Mesenchymal stem cell (in vitro differentiated cells and primary cell): ENCODE results near the gene SRGAP1.

Experiments
- DNase-seq: peaks from one replicate; pipeline ENCODE4 v3.0.0-alpha.2; 2013
- H2AFZ ChIP-seq: one replicate; pipeline ENCODE4 v1.6.1; 2013; ENCODE audit warnings: low read depth, mild to moderate bottlenecking, control low read depth, inconsistent platforms, low read length, moderate library complexity
- H2AK5ac ChIP-seq: 2 replicates; pipeline ENCODE4 v1.6.1; 2013; ENCODE audit warnings: low read length, moderate library complexity, mild to moderate bottlenecking, inconsistent platforms; ENCODE audit not compliant: severe bottlenecking
- H2BK120ac ChIP-seq: one replicate; pipeline ENCODE4 v1.6.1; 2013; ENCODE audit warnings: low read depth, mild to moderate bottlenecking, inconsistent platforms, low read length, moderate library complexity
- H2BK12ac ChIP-seq, 2 experiments: one replicate each; pipeline ENCODE4 v1.6.1; 2013; ENCODE audit warnings: inconsistent platforms in 2 of 2, low read length in 2 of 2, mild to moderate bottlenecking in 2 of 2, moderate library complexity in 2 of 2, control low read depth in 1 of 2
- H2BK15ac ChIP-seq: one replicate; pipeline ENCODE4 v1.6.1; 2013; ENCODE audit warnings: mild to moderate bottlenecking, low read depth, inconsistent platforms; ENCODE audit not compliant: poor library complexity, severe bottlenecking
- H2BK5ac ChIP-seq: 2 replicates; pipeline ENCODE4 v1.6.1; 2013; ENCODE audit warnings: low read depth, mild to moderate bottlenecking, low read length, control low read depth, inconsistent platforms; ENCODE audit not compliant: poor library complexity, severe bottlenecking
- H3K14ac ChIP-seq, 2 experiments: one replicate each; pipeline ENCODE4 v1.6.1; 2013; ENCODE audit warnings: inconsistent platforms in 2 of 2, low read length in 2 of 2, control low read depth in 1 of 2, mild to moderate bottlenecking in 1 of 2, moderate library complexity in 1 of 2
- H3K18ac ChIP-seq, 2 experiments: one replicate each; pipeline ENCODE4 v1.6.1; 2013; ENCODE audit warnings: inconsistent platforms in 2 of 2, low read length in 2 of 2, control low read depth in 1 of 2, low read depth in 1 of 2, mild to moderate bottlenecking in 1 of 2
- H3K23ac ChIP-seq, 2 experiments: one replicate each; pipeline ENCODE4 v1.6.1; 2013; ENCODE audit warnings: inconsistent platforms in 2 of 2, low read length in 2 of 2, mild to moderate bottlenecking in 2 of 2, moderate library complexity in 2 of 2, control low read depth in 1 of 2
- H3K27ac ChIP-seq: 2 replicates; pipeline ENCODE4 v1.5.1; 2013; ENCODE audit warnings: mild to moderate bottlenecking, moderate library complexity, low read length, control low read depth, inconsistent platforms; ENCODE audit not compliant: poor library complexity, severe bottlenecking
- H3K27me3 ChIP-seq, 2 experiments: 2 replicates each; pipeline versions ENCODE4 v1.6.1 to v1.7.0; 2013; ENCODE audit warnings: low read length in 2 of 2, mild to moderate bottlenecking in 2 of 2, moderate library complexity in 2 of 2, control low read depth in 1 of 2, inconsistent platforms in 1 of 2; ENCODE audit not compliant: control insufficient read depth in 1 of 2, insufficient read depth in 1 of 2
- H3K36me3 ChIP-seq, 2 experiments: 2 replicates each; pipeline versions ENCODE4 v1.6.1 to v1.7.0; 2013; ENCODE audit warnings: low read length in 2 of 2, control low read depth in 1 of 2, inconsistent platforms in 1 of 2, low read depth in 1 of 2, mild to moderate bottlenecking in 1 of 2; ENCODE audit not compliant: insufficient read depth in 2 of 2, control insufficient read depth in 1 of 2
- H3K4ac ChIP-seq, 2 experiments: one replicate each; pipeline ENCODE4 v1.6.1; 2013; ENCODE audit warnings: inconsistent platforms in 2 of 2, low read length in 2 of 2, mild to moderate bottlenecking in 2 of 2, moderate library complexity in 2 of 2, control low read depth in 1 of 2, low read depth in 1 of 2
- H3K4me1 ChIP-seq: 2 replicates; pipeline ENCODE4 v1.6.1; 2013; ENCODE audit warnings: low read depth, low read length, control low read depth; ENCODE audit not compliant: control insufficient read depth, insufficient read depth
- H3K4me2 ChIP-seq: 2 replicates; pipeline ENCODE4 v1.6.1; 2013; ENCODE audit warnings: low read length, mild to moderate bottlenecking, inconsistent platforms; ENCODE audit not compliant: poor library complexity, severe bottlenecking
- H3K4me3 ChIP-seq, 2 experiments: 2 replicates each; pipeline versions ENCODE4 v1.5.1 to v1.7.0; 2013; ENCODE audit warnings: low read length in 2 of 2, mild to moderate bottlenecking in 2 of 2, control low read depth in 1 of 2, low read depth in 1 of 2; ENCODE audit not compliant: insufficient read depth in 1 of 2
- H3K79me1 ChIP-seq: replicated peaks from 2 replicates; pipeline ENCODE4 v1.6.1; 2013; ENCODE audit warnings: mild to moderate bottlenecking, control low read depth, low read length, inconsistent platforms; ENCODE audit not compliant: poor library complexity, severe bottlenecking
- H3K9ac ChIP-seq: 2 replicates; pipeline ENCODE4 v1.7.0; 2013; ENCODE audit warnings: mild to moderate bottlenecking, low read length, moderate library complexity
- H3K9me3 ChIP-seq: 2 replicates; pipeline ENCODE4 v1.7.0; 2013; ENCODE audit warnings: mild to moderate bottlenecking, low read length; ENCODE audit not compliant: control insufficient read depth
- H4K8ac ChIP-seq: one replicate; pipeline ENCODE4 v1.6.1; 2013; ENCODE audit warnings: inconsistent platforms, mild to moderate bottlenecking, low read length, moderate library complexity
- H4K91ac ChIP-seq: one replicate; pipeline ENCODE4 v1.6.1; 2013; ENCODE audit warnings: mild to moderate bottlenecking, low read length, inconsistent platforms
- WGBS: methylation state at CpG from one replicate; pipeline ENCODE4 v1.1.7; 2013; ENCODE audit warnings: mixed read lengths; 5-methylcytosine and 5-hydroxymethylcytosine counted together

The SRGAP1 gene

GRCh38 chr12:63928305-63928704 lies 83.8 kb downstream of the SRGAP1 start:
- Histone ChIP-seq H2BK12ac (no peak overlapping the region), H2BK5ac (no peak overlapping the region), H2AFZ (no peak overlapping the region), H3K23ac (no peak overlapping the region), H3K9me3 (no peaks in the 10 kb centered on the region), H3K4me3 (no peak overlapping the region), H3K4me2 (no peak overlapping the region), H2AK5ac (no peak overlapping the region), H3K9ac (no peak overlapping the region), H3K36me3 (peaks cover 0 to 17% of the 10 kb centered on the region in 2 experiments), H3K4me1 (no peaks in the 10 kb centered on the region), H2BK120ac (no peak overlapping the region), H4K8ac (no peak overlapping the region), H3K27ac (no peak overlapping the region), H2BK15ac (no peak overlapping the region), H3K79me1 (peaks cover 18% of the 10 kb centered on the region), H3K18ac (no peak overlapping the region), H3K27me3 (no peaks in the 10 kb centered on the region), H3K4ac (no peak overlapping the region), H3K14ac (no peak overlapping the region), H4K91ac (no peak overlapping the region)
- 94% methylated on average over 1 of the region's 2 CpGs for WGBS
- no peak for DNase-seq

GRCh38 chr12:63929426-63929825 lies 84.9 kb downstream of the SRGAP1 start:
- no peak overlapping the region for H4K91ac ChIP-seq
- H2BK15ac ChIP-seq, result no peak overlapping the region
- no peak for DNase-seq
- H3K4ac ChIP-seq, result no peak overlapping the region
- H3K9me3 ChIP-seq, result no peaks in the 10 kb centered on the region
- no peaks in the 10 kb centered on the region for H3K27me3 ChIP-seq
- H3K79me1 ChIP-seq, result peaks cover 23% of the 10 kb centered on the region
- no peak overlapping the region for H3K4me2 ChIP-seq
- no peak overlapping the region for H2AFZ ChIP-seq
- no peak overlapping the region for H4K8ac ChIP-seq
- H2BK120ac ChIP-seq, result no peak overlapping the region
- no peak overlapping the region for H2BK12ac ChIP-seq
- no peak overlapping the region for H3K27ac ChIP-seq
- WGBS, result 100% methylated on average over 1 of the region's 3 CpGs
- H3K36me3 ChIP-seq, result peaks cover 0 to 17% of the 10 kb centered on the region in 2 experiments
- no peak overlapping the region for H3K4me3 ChIP-seq
- peak overlapping the region; percentile 35 for H3K9ac ChIP-seq
- no peaks in the 10 kb centered on the region for H3K4me1 ChIP-seq
- H3K14ac ChIP-seq, result no peak overlapping the region
- H2AK5ac ChIP-seq, result no peak overlapping the region
- no peak overlapping the region for H3K18ac ChIP-seq
- no peak overlapping the region for H2BK5ac ChIP-seq
- H3K23ac ChIP-seq, result no peak overlapping the region

- Histone ChIP-seq H2BK5ac (no peak overlapping the region), H3K4me1 (no peaks in the 10 kb centered on the region), H4K91ac (no peak overlapping the region), H3K4me3 (peak overlapping the region in 1 of 2 experiments; percentile 51), H3K4me2 (no peak overlapping the region), H3K27me3 (no peaks in the 10 kb centered on the region), H2BK15ac (no peak overlapping the region), H2BK12ac (no peak overlapping the region), H3K79me1 (peaks cover 25% of the 10 kb centered on the region), H3K9ac (peak overlapping the region; percentile 74), H3K23ac (no peak overlapping the region), H3K4ac (no peak overlapping the region), H3K18ac (no peak overlapping the region), H2BK120ac (no peak overlapping the region), H3K9me3 (no peaks in the 10 kb centered on the region), H3K27ac (no peak overlapping the region), H2AFZ (no peak overlapping the region), H2AK5ac (no peak overlapping the region), H4K8ac (no peak overlapping the region), H3K36me3 (peaks cover 0 to 17% of the 10 kb centered on the region in 2 experiments), H3K14ac (no peak overlapping the region)
- DNase-seq, result peak; percentile 36
- 100% methylated on average over 2 of the region's 3 CpGs for WGBS
These were observed 86.5 kb downstream of the SRGAP1 start for GRCh38 chr12:63930971-63931370.

GRCh38 chr12:63931703-63932102 lies 87.2 kb downstream of the SRGAP1 start:
- Histone ChIP-seq H4K8ac (no peak overlapping the region), H2BK120ac (no peak overlapping the region), H3K4me3 (peak overlapping the region in 1 of 2 experiments; percentile 46), H3K27me3 (no peaks in the 10 kb centered on the region), H3K18ac (no peak overlapping the region), H3K23ac (no peak overlapping the region), H3K4me2 (no peak overlapping the region), H2BK12ac (no peak overlapping the region), H3K14ac (no peak overlapping the region), H3K4me1 (no peaks in the 10 kb centered on the region), H3K79me1 (peaks cover 26% of the 10 kb centered on the region), H2BK5ac (no peak overlapping the region), H2AFZ (no peak overlapping the region), H3K4ac (no peak overlapping the region), H2AK5ac (no peak overlapping the region), H4K91ac (no peak overlapping the region), H3K9me3 (no peaks in the 10 kb centered on the region), H3K27ac (no peak overlapping the region), H2BK15ac (no peak overlapping the region), H3K36me3 (peaks cover 0 to 17% of the 10 kb centered on the region in 2 experiments), H3K9ac (peak overlapping the region; percentile 74)
- no peak for DNase-seq
- WGBS, result 100% methylated on average over 1 of the region's 1 CpG
